DOHH2 (cell line): Measurements from ENCODE around the gene TM9SF4.

ENCODE experiments used
- EZH2phosphoT487 ChIP-seq: fragments of 200-600 bp; sonication (generic); IDR thresholded peaks from 2 replicates; pipeline ENCODE4 v1.6.1; 2017; ENCODE audit warnings: borderline replicate concordance, mild to moderate bottlenecking, antibody characterized with exemption, low read length, moderate library complexity, mixed read lengths
- TF ChIP-seq, protein P1 (sequence below): fragments of 200-600 bp; sonication (generic); IDR thresholded peaks from one replicate; pipeline ENCODE4 v1.5.1; 2014; ENCODE audit warnings: antibody characterized with exemption, mild to moderate bottlenecking, low read depth, low read length; ENCODE audit not compliant: poor library complexity, severe bottlenecking

DNA sequence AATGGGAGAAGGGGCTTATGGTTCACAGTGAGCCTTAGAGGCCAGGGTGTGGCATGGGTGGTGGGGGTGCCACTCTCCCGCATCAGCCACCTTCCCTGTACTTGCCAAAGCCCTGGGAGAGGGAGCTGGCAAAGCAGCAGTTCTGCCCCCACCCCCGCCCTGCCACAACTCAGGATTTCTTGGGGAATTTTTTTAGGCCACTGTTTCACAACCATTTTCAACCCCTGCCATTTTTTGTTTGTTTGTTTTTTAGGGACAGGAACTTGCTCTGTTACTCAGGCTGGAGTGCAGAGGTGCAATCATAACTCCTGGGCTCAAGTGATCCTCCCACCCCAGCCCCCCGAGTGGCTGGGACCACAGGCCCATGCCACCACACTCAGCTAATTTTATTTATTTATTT, 22.4 kb upstream of the TM9SF4 start:
- TF ChIP-seq, protein P1, sequence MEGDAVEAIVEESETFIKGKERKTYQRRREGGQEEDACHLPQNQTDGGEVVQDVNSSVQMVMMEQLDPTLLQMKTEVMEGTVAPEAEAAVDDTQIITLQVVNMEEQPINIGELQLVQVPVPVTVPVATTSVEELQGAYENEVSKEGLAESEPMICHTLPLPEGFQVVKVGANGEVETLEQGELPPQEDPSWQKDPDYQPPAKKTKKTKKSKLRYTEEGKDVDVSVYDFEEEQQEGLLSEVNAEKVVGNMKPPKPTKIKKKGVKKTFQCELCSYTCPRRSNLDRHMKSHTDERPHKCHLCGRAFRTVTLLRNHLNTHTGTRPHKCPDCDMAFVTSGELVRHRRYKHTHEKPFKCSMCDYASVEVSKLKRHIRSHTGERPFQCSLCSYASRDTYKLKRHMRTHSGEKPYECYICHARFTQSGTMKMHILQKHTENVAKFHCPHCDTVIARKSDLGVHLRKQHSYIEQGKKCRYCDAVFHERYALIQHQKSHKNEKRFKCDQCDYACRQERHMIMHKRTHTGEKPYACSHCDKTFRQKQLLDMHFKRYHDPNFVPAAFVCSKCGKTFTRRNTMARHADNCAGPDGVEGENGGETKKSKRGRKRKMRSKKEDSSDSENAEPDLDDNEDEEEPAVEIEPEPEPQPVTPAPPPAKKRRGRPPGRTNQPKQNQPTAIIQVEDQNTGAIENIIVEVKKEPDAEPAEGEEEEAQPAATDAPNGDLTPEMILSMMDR = no peak
- TF ChIP-seq EZH2phosphoT487 = no peak
